ENCODE data around the gene OR51B5. TPM values are rescaled to one million over a fixed set of nuclear protein-coding genes. Genes with fewer than 3 reads are reported as not detected.
"Not testable (repeated sequence)": the region's sequence is repeated elsewhere in the genome, so short reads cannot be mapped to it uniquely, and the experiment has no call there.

OR51B5 gene
- total RNA-seq, 2 experiments from 2014 or later, result not detected

DNA sequence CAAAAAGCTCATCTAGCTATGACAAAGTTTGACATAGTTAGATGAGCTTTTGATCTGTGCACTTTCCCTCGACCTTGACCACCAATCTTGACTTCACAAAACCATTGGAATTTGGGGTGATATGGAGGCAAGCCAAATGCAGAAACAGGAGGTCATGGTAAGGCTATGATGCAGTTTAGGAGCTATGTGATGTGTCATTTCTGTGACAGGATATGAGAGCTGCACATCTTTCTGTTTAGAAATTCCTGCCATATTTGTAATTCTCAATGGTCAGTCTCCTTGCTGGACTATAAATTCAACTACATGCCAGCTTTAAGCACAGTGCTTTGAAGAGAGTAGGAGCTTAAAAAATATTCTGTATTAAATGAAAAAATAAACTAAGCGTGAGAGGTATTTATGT, 20.9 kb upstream of the OR51B5 start:
- ATAC-seq (no peak), DNase-seq (no peak)
- Mint-ChIP-seq H3K27me3 (peaks cover 13% of the 10 kb centered on the region), H3K27ac (no peak overlapping the region), H3K9me3 (peaks cover 2% of the 10 kb centered on the region), H3K36me3 (ENCODE audit: low read depth) (no peaks in the 10 kb centered on the region), H3K4me1 (ENCODE audit: low read depth) (no peaks in the 10 kb centered on the region), H3K4me3 (no peak overlapping the region)
- intact Hi-C loops (cut with micrococcal nuclease), result no loop called here
- CTCF ChIA-PET, result no interaction called here
- POLR2A ChIA-PET, result no interaction called here
- TF ChIP-seq, protein P1, sequence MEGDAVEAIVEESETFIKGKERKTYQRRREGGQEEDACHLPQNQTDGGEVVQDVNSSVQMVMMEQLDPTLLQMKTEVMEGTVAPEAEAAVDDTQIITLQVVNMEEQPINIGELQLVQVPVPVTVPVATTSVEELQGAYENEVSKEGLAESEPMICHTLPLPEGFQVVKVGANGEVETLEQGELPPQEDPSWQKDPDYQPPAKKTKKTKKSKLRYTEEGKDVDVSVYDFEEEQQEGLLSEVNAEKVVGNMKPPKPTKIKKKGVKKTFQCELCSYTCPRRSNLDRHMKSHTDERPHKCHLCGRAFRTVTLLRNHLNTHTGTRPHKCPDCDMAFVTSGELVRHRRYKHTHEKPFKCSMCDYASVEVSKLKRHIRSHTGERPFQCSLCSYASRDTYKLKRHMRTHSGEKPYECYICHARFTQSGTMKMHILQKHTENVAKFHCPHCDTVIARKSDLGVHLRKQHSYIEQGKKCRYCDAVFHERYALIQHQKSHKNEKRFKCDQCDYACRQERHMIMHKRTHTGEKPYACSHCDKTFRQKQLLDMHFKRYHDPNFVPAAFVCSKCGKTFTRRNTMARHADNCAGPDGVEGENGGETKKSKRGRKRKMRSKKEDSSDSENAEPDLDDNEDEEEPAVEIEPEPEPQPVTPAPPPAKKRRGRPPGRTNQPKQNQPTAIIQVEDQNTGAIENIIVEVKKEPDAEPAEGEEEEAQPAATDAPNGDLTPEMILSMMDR (IDR thresholded peaks at IDR 0.05), result no peak

DNA sequence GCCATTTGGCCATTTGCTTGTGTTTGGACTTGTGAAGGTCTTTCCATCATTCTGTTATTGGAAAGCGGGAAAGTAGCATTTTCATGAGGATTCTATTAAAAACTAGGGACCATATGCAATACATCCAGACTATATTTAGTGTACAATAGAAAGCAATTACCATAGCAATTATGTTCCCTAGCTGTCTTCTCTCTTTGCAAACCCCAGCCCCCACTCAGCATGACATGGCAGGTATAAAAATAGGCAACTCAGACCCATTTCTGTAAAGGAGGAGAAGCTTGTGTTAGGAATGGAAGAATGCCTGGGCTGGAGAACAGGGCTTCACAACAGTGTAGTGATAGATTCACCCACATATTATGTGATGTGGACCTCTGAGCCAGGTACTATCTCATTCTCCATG, 20.4 kb upstream of the OR51B5 start:
- TF ChIP-seq, protein P1 (IDR thresholded peaks at IDR 0.05), result no peak
- ChIA-PET POLR2A (no interaction called here), CTCF (no interaction called here)
- H3K27ac Mint-ChIP-seq, result no peak overlapping the region
- no peaks in the 10 kb centered on the region for H3K36me3 Mint-ChIP-seq (ENCODE audit: low read depth)
- no peak for ATAC-seq
- peaks cover 12% of the 10 kb centered on the region for H3K27me3 Mint-ChIP-seq
- no peaks in the 10 kb centered on the region for H3K4me1 Mint-ChIP-seq (ENCODE audit: low read depth)
- H3K9me3 Mint-ChIP-seq, result peaks cover 2% of the 10 kb centered on the region
- intact Hi-C loops (cut with micrococcal nuclease), result no loop called here
- no peak for DNase-seq
- H3K4me3 Mint-ChIP-seq, result no peak overlapping the region

DNA sequence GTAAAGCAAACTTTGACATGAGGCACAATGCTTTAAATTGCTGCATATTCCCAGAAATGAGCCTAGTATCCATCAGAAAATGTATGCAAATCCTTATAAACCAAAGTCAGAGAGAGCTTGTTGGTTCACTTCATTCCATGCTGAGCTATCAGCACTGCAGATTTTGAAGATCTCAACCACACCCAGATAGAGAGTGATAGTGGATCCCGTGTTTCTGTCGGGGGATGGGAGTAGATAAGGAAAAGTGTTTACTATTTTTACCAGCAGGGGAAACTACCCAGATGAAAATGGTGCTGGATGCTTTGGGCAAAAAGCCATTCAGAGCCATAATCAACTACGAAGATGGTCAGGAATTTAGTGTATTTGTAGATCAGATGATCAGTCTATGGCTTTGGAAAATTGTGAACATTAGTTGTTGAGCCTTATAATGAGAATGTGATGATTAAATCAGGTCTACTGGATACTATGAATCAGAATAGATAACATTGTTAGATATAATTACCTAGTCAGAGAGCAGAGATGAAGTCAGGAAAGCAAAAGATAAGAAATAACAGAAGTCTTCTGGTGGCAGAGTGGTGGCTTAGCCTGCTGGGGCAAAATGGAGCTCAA, 18.8 kb upstream of the OR51B5 start:
- peaks cover 8% of the 10 kb centered on the region for H3K27me3 Mint-ChIP-seq
- ChIA-PET CTCF (no interaction called here), POLR2A (no interaction called here)
- TF ChIP-seq, protein P1 (IDR thresholded peaks at IDR 0.05), result no peak
- no peaks in the 10 kb centered on the region for H3K36me3 Mint-ChIP-seq (ENCODE audit: low read depth)
- ATAC-seq, result no peak
- no peaks in the 10 kb centered on the region for H3K4me1 Mint-ChIP-seq (ENCODE audit: low read depth)
- intact Hi-C loops (cut with micrococcal nuclease), result no loop called here
- H3K27ac Mint-ChIP-seq, result no peak overlapping the region
- no peak overlapping the region for H3K4me3 Mint-ChIP-seq
- no peak for DNase-seq
- H3K9me3 Mint-ChIP-seq, result peaks cover 2% of the 10 kb centered on the region

DNA sequence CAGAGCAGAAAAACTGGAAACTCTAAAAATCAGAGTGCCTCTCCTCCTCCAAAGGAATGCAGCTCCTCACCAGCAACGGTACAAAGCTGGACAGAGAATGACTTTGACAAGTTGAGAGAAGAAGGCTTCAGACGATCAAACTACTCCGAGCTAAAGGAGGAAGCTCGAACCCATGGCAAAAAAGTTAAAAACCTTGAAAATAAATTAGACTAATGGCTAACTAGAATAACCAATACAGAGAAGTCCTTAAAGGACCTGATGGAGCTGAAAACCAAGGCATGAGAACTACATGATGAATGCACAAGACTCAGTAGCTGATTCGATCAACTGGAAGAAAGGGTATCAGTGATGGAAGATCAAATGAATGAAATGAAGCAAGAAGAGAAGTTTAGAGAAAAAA, 12.7 kb upstream of the OR51B5 start:
- H3K27me3 Mint-ChIP-seq; POLR2A ChIA-PET; CTCF ChIA-PET; H3K4me3 Mint-ChIP-seq; DNase-seq; H3K27ac Mint-ChIP-seq; H3K36me3 Mint-ChIP-seq (ENCODE audit: low read depth); intact Hi-C loops (cut with micrococcal nuclease); ATAC-seq; H3K9me3 Mint-ChIP-seq; H3K4me1 Mint-ChIP-seq (ENCODE audit: low read depth): not testable (repeated sequence)

DNA sequence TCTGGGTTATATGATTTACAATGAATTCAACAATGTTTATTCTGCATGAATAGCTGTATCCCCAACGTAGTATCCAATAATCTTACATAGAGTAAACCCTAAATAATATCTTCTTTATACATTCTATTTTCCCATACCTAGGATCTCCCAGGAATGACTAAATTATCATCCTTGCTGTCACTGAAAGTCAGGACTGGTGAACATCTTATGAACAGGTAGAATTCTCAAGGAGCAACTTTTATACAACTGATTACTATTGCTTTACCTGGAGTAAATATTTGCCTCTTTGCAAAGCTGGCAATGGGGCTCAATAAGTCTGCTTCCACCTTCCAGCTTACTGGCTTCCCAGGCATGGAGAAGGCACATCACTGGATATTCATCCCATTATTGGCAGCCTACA, 7.9 kb upstream of the OR51B5 start, which contains the start of gene OR51B6:
Gene OR51B6, plus strand, starts transcription at position 301 of the 400 bp plus-strand sequence. Its CDS starts 0 bp downstream, at position 301.
- TF ChIP-seq, protein P1 (IDR thresholded peaks at IDR 0.05), result no peak
- Mint-ChIP-seq H3K4me3 (no peak within 1 kb of the TSS), H3K36me3 (ENCODE audit: low read depth) (no peaks in the 10 kb centered on the region), H3K27ac (no peak within 1 kb of the TSS), H3K27me3 (peaks cover 4% of the 10 kb centered on the region), H3K4me1 (ENCODE audit: low read depth) (no peaks in the 10 kb centered on the region), H3K9me3 (no peaks in the 10 kb centered on the region)
- CTCF ChIA-PET, result no interaction called here
- intact Hi-C loops (cut with micrococcal nuclease), result no loop called here
- no peak for DNase-seq
- ATAC-seq, result no peak
- POLR2A ChIA-PET, result no interaction called here
